ENCODE data around the gene GRID1.

GRCh38 chr10:85764108-85764507 is 602.5 kb downstream of the GRID1 start:
- TF ChIP-seq, protein P1, sequence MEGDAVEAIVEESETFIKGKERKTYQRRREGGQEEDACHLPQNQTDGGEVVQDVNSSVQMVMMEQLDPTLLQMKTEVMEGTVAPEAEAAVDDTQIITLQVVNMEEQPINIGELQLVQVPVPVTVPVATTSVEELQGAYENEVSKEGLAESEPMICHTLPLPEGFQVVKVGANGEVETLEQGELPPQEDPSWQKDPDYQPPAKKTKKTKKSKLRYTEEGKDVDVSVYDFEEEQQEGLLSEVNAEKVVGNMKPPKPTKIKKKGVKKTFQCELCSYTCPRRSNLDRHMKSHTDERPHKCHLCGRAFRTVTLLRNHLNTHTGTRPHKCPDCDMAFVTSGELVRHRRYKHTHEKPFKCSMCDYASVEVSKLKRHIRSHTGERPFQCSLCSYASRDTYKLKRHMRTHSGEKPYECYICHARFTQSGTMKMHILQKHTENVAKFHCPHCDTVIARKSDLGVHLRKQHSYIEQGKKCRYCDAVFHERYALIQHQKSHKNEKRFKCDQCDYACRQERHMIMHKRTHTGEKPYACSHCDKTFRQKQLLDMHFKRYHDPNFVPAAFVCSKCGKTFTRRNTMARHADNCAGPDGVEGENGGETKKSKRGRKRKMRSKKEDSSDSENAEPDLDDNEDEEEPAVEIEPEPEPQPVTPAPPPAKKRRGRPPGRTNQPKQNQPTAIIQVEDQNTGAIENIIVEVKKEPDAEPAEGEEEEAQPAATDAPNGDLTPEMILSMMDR (IDR thresholded peaks at IDR 0.05): no peak
- no peak for TF ChIP-seq POLR2A (IDR thresholded peaks at IDR 0.05)

All from Peyer's patch (tissue), 4 donors.